ENCODE data around the gene NOL6.
"Not testable (repeated sequence)": the region's sequence is repeated elsewhere in the genome, so short reads cannot be mapped to it uniquely, and the experiment has no call there.

NOL6 gene

GRCh38 chr9:33473643-33474352 is at the start of gene NOL6:
NOL6 (minus strand) TSS chr9:33473924; CDS start chr9:33473842, 82 bp downstream.
- DNase-seq (ENCODE audit: extremely low spot score, insufficient read length, low read depth) (peak; percentile 94), FAIRE-seq (peak; percentile 100)

- FAIRE-seq; DNase-seq (ENCODE audit: extremely low spot score, insufficient read length, low read depth): not testable (repeated sequence)
Observed at GRCh38 chr9:33521861-33522260, 48.1 kb upstream of the NOL6 start.

GRCh38 chr9:33517934-33518577 is 44.3 kb upstream of the NOL6 start:
- not testable (repeated sequence) for DNase-seq (ENCODE audit: extremely low spot score, insufficient read length, low read depth); FAIRE-seq

- peak; percentile 64 for FAIRE-seq
Observed at GRCh38 chr9:33517373-33517772, 43.6 kb upstream of the NOL6 start.

GRCh38 chr9:33516397-33516796 is 42.7 kb upstream of the NOL6 start:
- not testable (repeated sequence) for FAIRE-seq; DNase-seq (ENCODE audit: extremely low spot score, insufficient read length, low read depth)

More at GRCh38 chr9:33517373-33517772, 43.6 kb upstream of the NOL6 start:
- DNase-seq (ENCODE audit: extremely low spot score, insufficient read length, low read depth): no peak

- FAIRE-seq; DNase-seq (ENCODE audit: extremely low spot score, insufficient read length, low read depth): not testable (repeated sequence)
Observed at GRCh38 chr9:33515342-33515995, 41.7 kb upstream of the NOL6 start.

- not testable (repeated sequence) for FAIRE-seq; DNase-seq (ENCODE audit: extremely low spot score, insufficient read length, low read depth)
Observed at GRCh38 chr9:33512535-33512934, 38.8 kb upstream of the NOL6 start.

- FAIRE-seq; DNase-seq (ENCODE audit: extremely low spot score, insufficient read length, low read depth): not testable (repeated sequence)
Observed at GRCh38 chr9:33511184-33511517, 37.4 kb upstream of the NOL6 start.

- no peak for FAIRE-seq
- DNase-seq (ENCODE audit: extremely low spot score, insufficient read length, low read depth): no peak
Observed at GRCh38 chr9:33510262-33511183, 36.8 kb upstream of the NOL6 start.

GRCh38 chr9:33506626-33507370 is 33.1 kb upstream of the NOL6 start:
- peak; percentile 64 for FAIRE-seq

GRCh38 chr9:33498387-33498786 is 24.7 kb upstream of the NOL6 start:
- FAIRE-seq: no peak
- DNase-seq (ENCODE audit: extremely low spot score, insufficient read length, low read depth): no peak

More at GRCh38 chr9:33506626-33507370, 33.1 kb upstream of the NOL6 start:
- DNase-seq (ENCODE audit: extremely low spot score, insufficient read length, low read depth): no peak

GRCh38 chr9:33493819-33494218 is 20.1 kb upstream of the NOL6 start:
- FAIRE-seq: not testable (repeated sequence)

GRCh38 chr9:33489066-33489465 is 15.3 kb upstream of the NOL6 start:
- FAIRE-seq (no peak), DNase-seq (ENCODE audit: extremely low spot score, insufficient read length, low read depth) (no peak)

More at GRCh38 chr9:33493819-33494218, 20.1 kb upstream of the NOL6 start:
- not testable (repeated sequence) for DNase-seq (ENCODE audit: extremely low spot score, insufficient read length, low read depth)

GRCh38 chr9:33485312-33485711 is 11.6 kb upstream of the NOL6 start:
- FAIRE-seq: not testable (repeated sequence)

GRCh38 chr9:33480976-33481375 is 7.3 kb upstream of the NOL6 start:
- DNase-seq (ENCODE audit: extremely low spot score, insufficient read length, low read depth) (no peak), FAIRE-seq (no peak)

More at GRCh38 chr9:33485312-33485711, 11.6 kb upstream of the NOL6 start:
- not testable (repeated sequence) for DNase-seq (ENCODE audit: extremely low spot score, insufficient read length, low read depth)

- no peak for DNase-seq (ENCODE audit: extremely low spot score, insufficient read length, low read depth)
Observed at GRCh38 chr9:33480106-33480505, 6.4 kb upstream of the NOL6 start.

GRCh38 chr9:33476503-33476902 is 2.8 kb upstream of the NOL6 start:
- DNase-seq (ENCODE audit: extremely low spot score, insufficient read length, low read depth) (no peak), FAIRE-seq (no peak)

More at GRCh38 chr9:33480106-33480505, 6.4 kb upstream of the NOL6 start:
- FAIRE-seq: no peak

GRCh38 chr9:33475357-33475756 is 1.6 kb upstream of the NOL6 start:
- DNase-seq (ENCODE audit: extremely low spot score, insufficient read length, low read depth): no peak
- FAIRE-seq: no peak
